ENCODE measurements around the gene ARL6IP1. TPM values are rescaled to one million over a fixed set of nuclear protein-coding genes. Genes with fewer than 3 reads are reported as not detected.

ARL6IP1 gene
- polyA plus RNA-seq, 3 donors = 89.0 to 158 (median 142) TPM

GRCh38 chr16:18842565-18842964 is 41.2 kb upstream of the ARL6IP1 start:
- WGBS (ENCODE audit: insufficient coverage) = 92% methylated on average over 2 of the region's 6 CpGs
- Histone ChIP-seq H3K9ac (ENCODE audit: insufficient read depth, low read length, poor library complexity, severe bottlenecking) (no peak overlapping the region), H3K79me2 (ENCODE audit: insufficient read depth, low read length) (peaks cover 6% of the 10 kb centered on the region), H3K4me3 (replicated peaks in 1 of 3; ENCODE audit: low read depth in 2 of 3, low read length in 3 of 3) (no peak overlapping the region), H4K20me1 (ENCODE audit: insufficient read depth, low read length) (peaks cover 11% of the 10 kb centered on the region), H3K4me2 (replicated peaks; ENCODE audit: extremely low read depth, low read length, poor library complexity, severe bottlenecking) (no peak overlapping the region), H2AFZ (ENCODE audit: insufficient read depth, low read depth, low read length, poor library complexity, severe bottlenecking) (no peak overlapping the region), H3K27me3 (ENCODE audit: control insufficient read depth in 2 of 2, insufficient read depth in 2 of 2, low read length in 2 of 2) (no peaks in the 10 kb centered on the region), H3K9me3 (replicated peaks in 1 of 2; ENCODE audit: control insufficient read depth in 1 of 2, insufficient read depth in 1 of 2, low read length in 2 of 2) (no peaks in the 10 kb centered on the region), H3K36me3 (replicated peaks in 1 of 2; ENCODE audit: control insufficient read depth in 1 of 2, insufficient read depth in 2 of 2, low read length in 2 of 2) (peaks cover 91 to 99% of the 10 kb centered on the region in 2 donors), H3K27ac (ENCODE audit: low read depth in 1 of 2, low read length in 2 of 2) (no peak overlapping the region), H3K4me1 (ENCODE audit: control insufficient read depth in 1 of 2, insufficient read depth in 2 of 2, low read length in 2 of 2) (no peaks in the 10 kb centered on the region)
- no peak for TF ChIP-seq CTCF (IDR thresholded peaks at IDR 0.05)
- peak overlapping the region in 2 of 7 donors; percentile 48 to 64 for H3K27ac Mint-ChIP-seq
- DNase-seq = no peak
- no peaks in the 10 kb centered on the region for H3K4me1 Mint-ChIP-seq
- no peak overlapping the region for H3K4me3 Mint-ChIP-seq
- H3K36me3 Mint-ChIP-seq = peaks cover 83 to 100% of the 10 kb centered on the region in 2 donors
- peaks cover 0 to 3% (median 0%) of the 10 kb centered on the region in 7 donors for H3K9me3 Mint-ChIP-seq
- intact Hi-C loops (cut with micrococcal nuclease) = no loop called here
- H3K27me3 Mint-ChIP-seq (ENCODE audit: low read depth in 3 of 3) = peaks cover 0 to 2% (median 0%) of the 10 kb centered on the region in 3 donors

- Histone ChIP-seq H3K4me2 (replicated peaks; ENCODE audit: extremely low read depth, low read length, poor library complexity, severe bottlenecking) (no peak overlapping the region), H3K4me1 (ENCODE audit: control insufficient read depth in 1 of 2, insufficient read depth in 2 of 2, low read length in 2 of 2) (no peaks in the 10 kb centered on the region), H3K27ac (ENCODE audit: low read depth in 1 of 2, low read length in 2 of 2) (peak overlapping the region in 1 of 2 donors; percentile 4), H3K27me3 (ENCODE audit: control insufficient read depth in 2 of 2, insufficient read depth in 2 of 2, low read length in 2 of 2) (no peaks in the 10 kb centered on the region), H3K9ac (ENCODE audit: insufficient read depth, low read length, poor library complexity, severe bottlenecking) (no peak overlapping the region), H3K36me3 (replicated peaks in 1 of 2; ENCODE audit: control insufficient read depth in 1 of 2, insufficient read depth in 2 of 2, low read length in 2 of 2) (peaks cover 91 to 99% of the 10 kb centered on the region in 2 donors), H3K4me3 (replicated peaks in 1 of 3; ENCODE audit: low read depth in 2 of 3, low read length in 3 of 3) (no peak overlapping the region), H4K20me1 (ENCODE audit: insufficient read depth, low read length) (peaks cover 11% of the 10 kb centered on the region), H3K9me3 (replicated peaks in 1 of 2; ENCODE audit: control insufficient read depth in 1 of 2, insufficient read depth in 1 of 2, low read length in 2 of 2) (no peaks in the 10 kb centered on the region), H3K79me2 (ENCODE audit: insufficient read depth, low read length) (peaks cover 6% of the 10 kb centered on the region), H2AFZ (ENCODE audit: insufficient read depth, low read depth, low read length, poor library complexity, severe bottlenecking) (no peak overlapping the region)
- Mint-ChIP-seq H3K27ac (peak overlapping the region in 2 of 7 donors; percentile 48 to 64), H3K27me3 (ENCODE audit: low read depth in 3 of 3) (peaks cover 0 to 2% (median 0%) of the 10 kb centered on the region in 3 donors), H3K36me3 (peaks cover 84 to 100% of the 10 kb centered on the region in 2 donors), H3K4me1 (no peaks in the 10 kb centered on the region), H3K9me3 (peaks cover 0 to 3% (median 0%) of the 10 kb centered on the region in 7 donors), H3K4me3 (no peak overlapping the region)
- TF ChIP-seq CTCF (IDR thresholded peaks at IDR 0.05) = no peak
- no peak for DNase-seq
- 93% methylated on average over 2 of the region's 7 CpGs for WGBS (ENCODE audit: insufficient coverage)
- intact Hi-C loops (cut with micrococcal nuclease) = no loop called here
Observed at GRCh38 chr16:18841833-18842525, 40.6 kb upstream of the ARL6IP1 start.
